Keratinocyte (primary cell): ENCODE results near the gene SLC15A3. TPM values are rescaled to one million over a fixed set of nuclear protein-coding genes. Genes with fewer than 3 reads are reported as not detected.

ENCODE experiments used
- DNase-seq: peaks from one replicate; pipeline ENCODE4 v3.0.0-alpha.2; 2011; ENCODE audit warnings: low read depth, missing footprints, low spot score
- FAIRE-seq: peaks from 2 replicates; lab custom pipeline; 2011; peaks lifted over from hg19 to GRCh38; lab: Jason Lieb, UNC
- H2AFZ ChIP-seq: 2 replicates; pipeline ENCODE4 v1.6.0; 2012; ENCODE audit warnings: low read length, control low read depth, inconsistent platforms; ENCODE audit not compliant: control insufficient read depth
- H3K27ac ChIP-seq: 2 replicates; pipeline ENCODE4 v1.5.1; 2011; ENCODE audit warnings: low read length; ENCODE audit not compliant: control insufficient read depth, insufficient read depth
- H3K27me3 ChIP-seq: 3 replicates; pipeline ENCODE4 v1.6.0; 2011; ENCODE audit warnings: low read length; ENCODE audit not compliant: control insufficient read depth, insufficient read depth; ENCODE audit errors: extremely low read depth
- H3K36me3 ChIP-seq, 2 experiments: 2 replicates in 1 of 2; 3 replicates in 1 of 2; pipeline ENCODE4 v1.5.1; 2011; ENCODE audit warnings: low read length in 2 of 2, mild to moderate bottlenecking in 1 of 2; ENCODE audit not compliant: control insufficient read depth in 2 of 2, insufficient read depth in 2 of 2; ENCODE audit errors: extremely low read depth in 1 of 2
- H3K4me1 ChIP-seq: 3 replicates; pipeline ENCODE4 v1.5.1; 2011; ENCODE audit warnings: low read length; ENCODE audit not compliant: control insufficient read depth, insufficient read depth; ENCODE audit errors: extremely low read depth
- H3K4me2 ChIP-seq: 3 replicates; pipeline ENCODE4 v1.6.0; 2011; ENCODE audit warnings: low read depth, low read length; ENCODE audit not compliant: control insufficient read depth, insufficient read depth; ENCODE audit errors: extremely low read depth
- H3K4me3 ChIP-seq, 3 experiments: fragments of 200-600 bp in 1 of 3; sonication (generic) in 1 of 3; 2 replicates in 2 of 3; 3 replicates in 1 of 3; pipeline ENCODE4 v1.5.1; 2011 to 2016; ENCODE audit warnings: low read length in 3 of 3, mild to moderate bottlenecking in 3 of 3, control low read depth in 2 of 3, inconsistent platforms in 1 of 3, low read depth in 1 of 3, mixed read lengths in 1 of 3, mixed run types in 1 of 3, moderate library complexity in 1 of 3; ENCODE audit not compliant: control insufficient read depth in 2 of 3, insufficient read depth in 2 of 3; ENCODE audit errors: extremely low read depth in 1 of 3
- H3K79me2 ChIP-seq: 2 replicates; pipeline ENCODE4 v1.6.0; 2012; ENCODE audit warnings: low read length; ENCODE audit not compliant: control insufficient read depth, insufficient read depth
- H3K9ac ChIP-seq: 3 replicates; pipeline ENCODE4 v1.6.0; 2011; ENCODE audit warnings: low read length; ENCODE audit not compliant: control insufficient read depth, insufficient read depth; ENCODE audit errors: extremely low read depth
- H3K9me1 ChIP-seq: 3 replicates; pipeline ENCODE4 v1.6.0; 2011; ENCODE audit warnings: low read length; ENCODE audit not compliant: control insufficient read depth, insufficient read depth; ENCODE audit errors: extremely low read depth
- H3K9me3 ChIP-seq: 2 replicates; pipeline ENCODE4 v1.5.1; 2012; ENCODE audit warnings: low read depth, low read length; ENCODE audit not compliant: control insufficient read depth
- H4K20me1 ChIP-seq: 3 replicates; pipeline ENCODE4 v1.6.0; 2011; ENCODE audit warnings: low read length; ENCODE audit not compliant: control insufficient read depth, insufficient read depth; ENCODE audit errors: extremely low read depth
- EZH2 ChIP-seq: IDR thresholded peaks from one replicate; pipeline ENCODE4 v1.6.1; 2012; ENCODE audit warnings: inconsistent platforms, mild to moderate bottlenecking, low read length, moderate library complexity
- dilution Hi-C: fragments of 300-500 bp; cut with MboI; formaldehyde crosslinking; loops from one replicate; pipeline ENCODE4 v1.7.0; 2020; ENCODE audit warnings: low sequenced_read_pairs; ENCODE audit not compliant: extremely low pct_ligation_motif_present
- polyA plus RNA-seq, 5 experiments: library from polyadenylated mRNA; depleted of rRNA in 3 of 5; stranded (reverse) in 3 of 5; stranded (forward) in 1 of 5; unstranded in 1 of 5; fragments of >200 nt; gene quantifications; 1 replicate in 1 of 5; 2 replicates in 3 of 5; 3 replicates in 1 of 5; pipeline versions ENCODE4 v1.2.1 to v1.2.3, GENCODE V29; 2011 to 2012; ENCODE audit warnings: missing spikeins in 2 of 5, low read depth in 1 of 5, low replicate concordance in 1 of 5
- TF ChIP-seq, protein P1 (sequence below), 3 experiments: IDR thresholded peaks in 1 of 3; conservative IDR thresholded peaks in 1 of 3; optimal IDR thresholded peaks in 1 of 3; 2 replicates in 2 of 3; 3 replicates in 1 of 3; pipeline versions ENCODE3 to v1.5.1; 2011; ENCODE audit warnings: low read length in 3 of 3, mild to moderate bottlenecking in 3 of 3, moderate library complexity in 2 of 3, control low read depth in 1 of 3, inconsistent platforms in 1 of 3; ENCODE audit not compliant: insufficient read depth in 2 of 3; ENCODE audit errors: extremely low read depth in 1 of 3

SLC15A3 gene
- polyA plus RNA-seq, 1 donor (not counting 4 experiments of a cell fraction or from before 2014, with no cell fraction given) = 1.0 TPM

- Histone ChIP-seq H3K9ac (no peak overlapping the region), H3K27me3 (no peaks in the 10 kb centered on the region), H3K27ac (no peak overlapping the region), H3K9me3 (no peaks in the 10 kb centered on the region), H3K4me3 (no peak overlapping the region), H4K20me1 (no peaks in the 10 kb centered on the region), H3K4me2 (no peak overlapping the region), H2AFZ (no peak overlapping the region), H3K4me1 (peaks cover 7% of the 10 kb centered on the region), H3K36me3 (peaks cover 12 to 36% of the 10 kb centered on the region in 2 experiments), H3K9me1 (no peaks in the 10 kb centered on the region), H3K79me2 (no peaks in the 10 kb centered on the region)
- dilution Hi-C loops = no loop called here
- DNase-seq (no peak), FAIRE-seq (no peak)
- no peak for TF ChIP-seq EZH2
- TF ChIP-seq, protein P1, sequence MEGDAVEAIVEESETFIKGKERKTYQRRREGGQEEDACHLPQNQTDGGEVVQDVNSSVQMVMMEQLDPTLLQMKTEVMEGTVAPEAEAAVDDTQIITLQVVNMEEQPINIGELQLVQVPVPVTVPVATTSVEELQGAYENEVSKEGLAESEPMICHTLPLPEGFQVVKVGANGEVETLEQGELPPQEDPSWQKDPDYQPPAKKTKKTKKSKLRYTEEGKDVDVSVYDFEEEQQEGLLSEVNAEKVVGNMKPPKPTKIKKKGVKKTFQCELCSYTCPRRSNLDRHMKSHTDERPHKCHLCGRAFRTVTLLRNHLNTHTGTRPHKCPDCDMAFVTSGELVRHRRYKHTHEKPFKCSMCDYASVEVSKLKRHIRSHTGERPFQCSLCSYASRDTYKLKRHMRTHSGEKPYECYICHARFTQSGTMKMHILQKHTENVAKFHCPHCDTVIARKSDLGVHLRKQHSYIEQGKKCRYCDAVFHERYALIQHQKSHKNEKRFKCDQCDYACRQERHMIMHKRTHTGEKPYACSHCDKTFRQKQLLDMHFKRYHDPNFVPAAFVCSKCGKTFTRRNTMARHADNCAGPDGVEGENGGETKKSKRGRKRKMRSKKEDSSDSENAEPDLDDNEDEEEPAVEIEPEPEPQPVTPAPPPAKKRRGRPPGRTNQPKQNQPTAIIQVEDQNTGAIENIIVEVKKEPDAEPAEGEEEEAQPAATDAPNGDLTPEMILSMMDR (optimal IDR thresholded peaks at IDR 0.05 in 1 of 3, IDR thresholded peaks at IDR 0.05 in 1 of 3, conservative IDR thresholded peaks at IDR 0.05 in 1 of 3; ENCODE audit: extremely low read depth in 1 of 3, insufficient read depth in 2 of 3, low read length in 3 of 3) = no peak
Observed at GRCh38 chr11:60930394-60930793, 21.6 kb downstream of the SLC15A3 start.

- H3K9me1 ChIP-seq = no peaks in the 10 kb centered on the region
- no peak overlapping the region for H3K4me3 ChIP-seq
- H2AFZ ChIP-seq = no peak overlapping the region
- H3K4me2 ChIP-seq = no peak overlapping the region
- dilution Hi-C loops = no loop called here
- no peaks in the 10 kb centered on the region for H3K9me3 ChIP-seq
- H3K4me1 ChIP-seq = peaks cover 12% of the 10 kb centered on the region
- TF ChIP-seq EZH2 = no peak
- TF ChIP-seq, protein P1 (optimal IDR thresholded peaks at IDR 0.05 in 1 of 3, IDR thresholded peaks at IDR 0.05 in 1 of 3, conservative IDR thresholded peaks at IDR 0.05 in 1 of 3; ENCODE audit: extremely low read depth in 1 of 3, insufficient read depth in 2 of 3, low read length in 3 of 3) = no peak
- no peak for FAIRE-seq
- no peaks in the 10 kb centered on the region for H3K27me3 ChIP-seq
- no peaks in the 10 kb centered on the region for H3K79me2 ChIP-seq
- H4K20me1 ChIP-seq = no peaks in the 10 kb centered on the region
- DNase-seq = no peak
- H3K9ac ChIP-seq = no peak overlapping the region
- H3K27ac ChIP-seq = no peak overlapping the region
- H3K36me3 ChIP-seq = peaks cover 12 to 36% of the 10 kb centered on the region in 2 experiments
Observed at GRCh38 chr11:60929764-60930163, 22.2 kb downstream of the SLC15A3 start.
